IMR-90 (cell line): Measurements from ENCODE around the gene RMDN2. TPM values are rescaled to one million over a fixed set of nuclear protein-coding genes. Genes with fewer than 3 reads are reported as not detected.

Experiments used
- ATAC-seq: fragments of 200-7000 bp; cut with Tn5 transposase; 2 replicates; pipeline ENCODE4 v1.9.1; 2020; ENCODE audit warnings: low read depth, mild to moderate bottlenecking, moderate library complexity
- BruUV-seq: library from RNA; stranded (reverse); fragments of 400-500 nt; replicated peaks from 2 replicates; lab custom pipeline; 2021; lab: Mats Ljungman, UMichigan
- CTCF ChIA-PET: fragments of 300-600 bp; formaldehyde crosslinking; extraction: SDS; loops from one replicate; lab custom pipeline; 2021; ENCODE audit warnings: antibody characterized with exemption; lab: Yijun Ruan, JAX
- POLR2A ChIA-PET: fragments of 300-600 bp; sonication (Branson Sonifier 250); formaldehyde crosslinking; loops from one replicate; lab custom pipeline; 2022; ENCODE audit warnings: antibody characterized with exemption; ENCODE audit not compliant: unreplicated experiment; lab: Charles Lee
- DNase-seq: peaks from one replicate; pipeline ENCODE4 v3.0.0; 2013
- H2AFZ ChIP-seq: replicated peaks from 2 replicates; pipeline ENCODE3; 2013; ENCODE audit warnings: low read length, mild to moderate bottlenecking; ENCODE audit not compliant: poor library complexity
- H2AK5ac ChIP-seq: 2 replicates; pipeline ENCODE4 v1.6.1; 2013; ENCODE audit warnings: low read depth, low read length, inconsistent platforms
- H2AK9ac ChIP-seq: replicated peaks from 2 replicates; pipeline ENCODE3; 2013; ENCODE audit warnings: mild to moderate bottlenecking, low read depth, low read length, moderate library complexity; ENCODE audit not compliant: poor library complexity
- H2BK120ac ChIP-seq: 2 replicates; pipeline ENCODE4 v1.6.1; 2013; ENCODE audit warnings: low read depth, low read length, inconsistent platforms
- H2BK15ac ChIP-seq: 3 replicates; pipeline ENCODE4 v1.6.1; 2013; ENCODE audit warnings: low read depth, low read length, inconsistent platforms
- H2BK20ac ChIP-seq: 2 replicates; pipeline ENCODE4 v1.6.1; 2013; ENCODE audit warnings: low read depth, mild to moderate bottlenecking, inconsistent platforms, low read length, moderate library complexity
- H2BK5ac ChIP-seq: 2 replicates; pipeline ENCODE4 v1.6.1; 2013; ENCODE audit warnings: mild to moderate bottlenecking, low read depth, low read length, inconsistent platforms; ENCODE audit not compliant: poor library complexity, severe bottlenecking
- H3K14ac ChIP-seq: replicated peaks from 2 replicates; pipeline ENCODE4 v1.6.1; 2013; ENCODE audit warnings: low read depth, low read length, inconsistent platforms
- H3K18ac ChIP-seq: 2 replicates; pipeline ENCODE4 v1.6.1; 2013; ENCODE audit warnings: low read depth, low read length, control low read depth
- H3K23ac ChIP-seq: 2 replicates; pipeline ENCODE4 v1.6.1; 2013; ENCODE audit warnings: low read depth, low read length, inconsistent platforms
- H3K27ac ChIP-seq: 2 replicates; pipeline ENCODE4 v1.5.1; 2013; ENCODE audit warnings: mild to moderate bottlenecking, control low read depth, low read length; ENCODE audit not compliant: insufficient read depth
- H3K27me3 ChIP-seq: 2 replicates; pipeline ENCODE4 v1.6.1; 2013; ENCODE audit warnings: low read length; ENCODE audit not compliant: control insufficient read depth, insufficient read depth
- H3K36me3 ChIP-seq: 2 replicates; pipeline ENCODE4 v1.6.1; 2013; ENCODE audit warnings: low read length, mixed read lengths; ENCODE audit not compliant: control insufficient read depth, insufficient read depth
- H3K4ac ChIP-seq: 2 replicates; pipeline ENCODE4 v1.6.1; 2013; ENCODE audit warnings: low read depth, low read length, inconsistent platforms
- H3K4me1 ChIP-seq: 2 replicates; pipeline ENCODE4 v1.6.1; 2013; ENCODE audit warnings: low read length, mixed read lengths; ENCODE audit not compliant: control insufficient read depth, insufficient read depth
- H3K4me2 ChIP-seq: 2 replicates; pipeline ENCODE4 v1.6.1; 2013; ENCODE audit warnings: low read depth, mild to moderate bottlenecking, control low read depth, low read length, moderate library complexity
- H3K4me3 ChIP-seq: 2 replicates; pipeline ENCODE4 v1.5.1; 2013; ENCODE audit warnings: low read depth, mild to moderate bottlenecking, control low read depth, low read length, moderate library complexity; ENCODE audit not compliant: insufficient read depth
- H3K56ac ChIP-seq: 2 replicates; pipeline ENCODE4 v1.6.1; 2013; ENCODE audit warnings: low read length, inconsistent platforms; ENCODE audit not compliant: insufficient read depth; ENCODE audit errors: extremely low read depth
- H3K79me1 ChIP-seq, 2 experiments: 2 replicates each; pipeline ENCODE4 v1.6.1; 2013; ENCODE audit warnings: low read length in 2 of 2, inconsistent platforms in 1 of 2, low read depth in 1 of 2
- H3K9ac ChIP-seq: 2 replicates; pipeline ENCODE4 v1.6.1; 2013; ENCODE audit warnings: low read depth, low read length, control low read depth
- H3K9me1 ChIP-seq: 2 replicates; pipeline ENCODE4 v1.6.1; 2013; ENCODE audit warnings: low read length, inconsistent platforms; ENCODE audit not compliant: insufficient read depth
- H3K9me3 ChIP-seq: 2 replicates; pipeline ENCODE4 v1.6.1; 2013; ENCODE audit warnings: low read length; ENCODE audit not compliant: control insufficient read depth, insufficient read depth
- H4K20me1 ChIP-seq: 2 replicates; pipeline ENCODE4 v1.6.1; 2013; ENCODE audit warnings: low read length, inconsistent platforms; ENCODE audit not compliant: insufficient read depth
- H4K5ac ChIP-seq: 2 replicates; pipeline ENCODE4 v1.6.1; 2013; ENCODE audit warnings: mild to moderate bottlenecking, low read depth, low read length, control low read depth
- H4K8ac ChIP-seq, 2 experiments: 2 replicates each; pipeline ENCODE4 v1.6.1; 2013; ENCODE audit warnings: low read depth in 2 of 2, low read length in 2 of 2, control low read depth in 1 of 2, inconsistent platforms in 1 of 2
- H4K91ac ChIP-seq: 2 replicates; pipeline ENCODE4 v1.6.1; 2013; ENCODE audit warnings: low read depth, low read length, inconsistent platforms; ENCODE audit not compliant: insufficient read depth
- CEBPB ChIP-seq: IDR thresholded peaks from 2 replicates; pipeline ENCODE4 v1.6.1; 2012; ENCODE audit warnings: low read depth, low read length, improper control_type of control experiment
- CTCF ChIP-seq: conservative IDR thresholded peaks from 2 replicates; pipeline ENCODE4 v1.5.1; 2012; ENCODE audit warnings: mild to moderate bottlenecking, low read depth, low read length, improper control_type of control experiment
- POLR2A ChIP-seq: IDR thresholded peaks from 2 replicates; pipeline ENCODE4 v1.6.1; 2012; ENCODE audit warnings: mild to moderate bottlenecking, low read depth, low read length
- RAD21 ChIP-seq: IDR thresholded peaks from 2 replicates; pipeline ENCODE4 v1.6.1; 2012; ENCODE audit warnings: low read length, improper control_type of control experiment
- SMC3 ChIP-seq: fragments of 150-350 bp; IDR thresholded peaks from 2 replicates; pipeline ENCODE4 v1.6.1; 2016; ENCODE audit warnings: low read depth, mild to moderate bottlenecking, antibody characterized with exemption, low read length, moderate library complexity
- WGBS, 2 experiments: methylation state at CpG; one replicate each; pipeline versions ENCODE4 v1.1.5 to v1.1.7; 2013; ENCODE audit warnings: missing lambda C conversion rate in 2 of 2; ENCODE audit not compliant: insufficient read length in 1 of 2; ENCODE audit errors: extremely low coverage in 2 of 2; 5-methylcytosine and 5-hydroxymethylcytosine counted together
- dilution Hi-C: fragments of 300-500 bp; cut with HindIII; formaldehyde crosslinking; loops from one replicate; pipeline ENCODE4 v1.14.3; 2018; ENCODE audit warnings: low sequenced_read_pairs; ENCODE audit not compliant: unreplicated experiment
- in situ Hi-C: fragments of 300-500 bp; cut with MboI; formaldehyde crosslinking; loops from 3 replicates; pipeline ENCODE4 v1.14.3; 2019; ENCODE audit warnings: low sequenced_read_pairs, inconsistent platforms, mixed read lengths
- intact Hi-C: fragments of 100-400 bp; cut with micrococcal nuclease; formaldehyde crosslinking; loops from 2 replicates; pipeline ENCODE4 v1.10.0; 2022
- polyA plus RNA-seq, 3 experiments: library from polyadenylated mRNA; depleted of rRNA; stranded (reverse); fragments of >200 nt; gene quantifications; 2 replicates each; pipeline ENCODE4 v1.2.3, GENCODE V29; 2012; ENCODE audit warnings: low replicate concordance in 1 of 3
- total RNA-seq: library from RNA; depleted of rRNA; stranded (reverse); fragments of >200 nt; gene quantifications from 2 replicates; pipeline ENCODE4 v1.2.3, GENCODE V29; 2012

The RMDN2 gene
- total and polyA plus RNA-seq, 2 of the 4 experiments (the other 2 are of a cell fraction): 2.3 to 3.0 TPM

GRCh38 chr2:37890893-37891495, 34.1 kb upstream of the RMDN2 start:
- 29% methylated on average over 6 of the region's 8 CpGs; no CpG with 5 or more reads in 1 of the 2 experiments for WGBS, 2 experiments
- Histone ChIP-seq H2BK120ac (no peak overlapping the region), H3K9me1 (no peaks in the 10 kb centered on the region), H4K8ac (no peak overlapping the region), H2BK20ac (no peak overlapping the region; the same call in 1 of the 2 replicates), H3K79me1 (no peaks in the 10 kb centered on the region), H3K4me3 (no peak overlapping the region), H3K18ac (no peak overlapping the region), H2AFZ (peak overlapping the region; percentile 7), H4K91ac (no peak overlapping the region), H2BK5ac (no peak overlapping the region), H3K9ac (no peak overlapping the region), H3K4me1 (no peaks in the 10 kb centered on the region), H2BK15ac (0 out of 3 replicates have a peak overlapping the region, but pooled peaks have one; percentile 38), H3K56ac (no peak overlapping the region), H3K27ac (no peak overlapping the region), H3K36me3 (no peaks in the 10 kb centered on the region), H3K4me2 (no peak overlapping the region), H4K5ac (no peak overlapping the region), H3K27me3 (0 out of 2 replicates have a peak, but pooled peaks cover 4% of the 10 kb centered on the region), H3K23ac (no peak overlapping the region), H3K9me3 (no peaks in the 10 kb centered on the region), H3K4ac (no peak overlapping the region), H3K14ac (no peak overlapping the region), H2AK9ac (peak overlapping the region; percentile 4), H2AK5ac (peak overlapping the region; percentile 54), H4K20me1 (no peaks in the 10 kb centered on the region)
- TF ChIP-seq RAD21 (peak; percentile 82), CEBPB (no peak), SMC3 (peak; percentile 72), CTCF (peak; percentile 82), POLR2A (no peak)
- CTCF ChIA-PET: interaction anchor here (1.0 to 1.1 kb wide), 2 partner anchors 14 to 494 kb away, joined by 3 read pairs; no protein-coding TSS in a partner anchor
- DNase-seq (peak; percentile 62), ATAC-seq (peak; percentile 91)
- intact Hi-C loops (loop anchor here (1.0 to 10.0 kb wide), 3 partner anchors 477 to 726 kb away; no protein-coding TSS in a partner anchor), dilution Hi-C loops (no loop called here), in situ Hi-C loops (loop anchor here (25.0 kb wide), 1 partner anchor 729 kb away; the partner anchor contains the start of gene EIF2AK2)
- POLR2A ChIA-PET: no interaction called here
- BruUV-seq: no TSS peak
